Neural progenitor cell (in vitro differentiated cells): ENCODE results near the gene RUNX1. TPM values are rescaled to one million over a fixed set of nuclear protein-coding genes. Genes with fewer than 3 reads are reported as not detected.

Source experiments
- DNase-seq: peaks from one replicate; pipeline ENCODE4 v3.0.0-alpha.2; 2016; ENCODE audit warnings: low spot score
- H2AFZ ChIP-seq: fragments of 200-600 bp; sonication (generic); replicated peaks from 2 replicates; pipeline ENCODE4 v1.6.1; 2016; ENCODE audit warnings: antibody characterized with exemption
- H3F3A ChIP-seq: fragments of 200-600 bp; sonication (generic); 2 replicates; pipeline ENCODE4 v1.6.1; 2016; ENCODE audit warnings: antibody characterized with exemption, low read depth
- H3K27ac ChIP-seq: fragments of 200-600 bp; sonication (generic); 2 replicates; pipeline ENCODE4 v1.5.1; 2016; ENCODE audit warnings: mild to moderate bottlenecking
- H3K27me3 ChIP-seq: fragments of 200-600 bp; sonication (generic); 2 replicates; pipeline ENCODE4 v1.6.1; 2016; ENCODE audit warnings: mild to moderate bottlenecking, moderate library complexity
- H3K36me3 ChIP-seq: fragments of 200-600 bp; sonication (generic); 2 replicates; pipeline ENCODE4 v1.5.1; 2016
- H3K4me1 ChIP-seq: fragments of 200-600 bp; sonication (generic); 2 replicates; pipeline ENCODE4 v1.6.1; 2016; ENCODE audit warnings: mixed run types
- H3K4me2 ChIP-seq: fragments of 200-600 bp; sonication (generic); 2 replicates; pipeline ENCODE4 v1.6.1; 2016
- H3K4me3 ChIP-seq: fragments of 200-600 bp; sonication (generic); 2 replicates; pipeline ENCODE4 v1.5.1; 2016
- H3K79me2 ChIP-seq: fragments of 200-600 bp; sonication (generic); 2 replicates; pipeline ENCODE4 v1.6.1; 2016; ENCODE audit warnings: low read depth
- H3K9ac ChIP-seq: fragments of 200-600 bp; sonication (generic); 2 replicates; pipeline ENCODE4 v1.6.1; 2016
- H3K9me3 ChIP-seq: fragments of 200-600 bp; sonication (generic); 2 replicates; pipeline ENCODE4 v1.5.1; 2016; ENCODE audit warnings: low read depth
- H4K20me1 ChIP-seq: fragments of 200-600 bp; sonication (generic); 2 replicates; pipeline ENCODE4 v1.6.1; 2016; ENCODE audit warnings: low read depth
- H3K27ac Mint-ChIP-seq: 3 replicates; pipeline ENCODE4 v1.8.0; 2021; ENCODE audit warnings: mixed read lengths
- H3K27me3 Mint-ChIP-seq: 2 replicates; pipeline ENCODE4 v1.8.0; 2022; ENCODE audit warnings: low read depth, mild to moderate bottlenecking, inconsistent platforms, moderate library complexity, mixed read lengths; ENCODE audit not compliant: insufficient read depth
- H3K36me3 Mint-ChIP-seq: 3 replicates; pipeline ENCODE4 v1.8.0; 2021; ENCODE audit warnings: mixed read lengths
- H3K4me1 Mint-ChIP-seq: 3 replicates; pipeline ENCODE4 v1.8.0; 2021; ENCODE audit warnings: mixed read lengths
- H3K4me3 Mint-ChIP-seq: 3 replicates; pipeline ENCODE4 v1.8.0; 2021; ENCODE audit warnings: mild to moderate bottlenecking, moderate library complexity, mixed read lengths
- H3K9me3 Mint-ChIP-seq: 3 replicates; pipeline ENCODE4 v1.8.0; 2020; ENCODE audit warnings: mixed read lengths
- CTCF ChIP-seq: fragments of 200-600 bp; sonication (generic); IDR thresholded peaks from 2 replicates; pipeline ENCODE4 v1.5.1; 2017; ENCODE audit warnings: antibody characterized with exemption, mild to moderate bottlenecking
- EZH2 ChIP-seq: fragments of 200-600 bp; sonication (generic); IDR thresholded peaks from 2 replicates; pipeline ENCODE4 v1.6.1; 2017; ENCODE audit warnings: antibody characterized with exemption, mild to moderate bottlenecking, moderate library complexity
- EZH2phosphoT487 ChIP-seq: fragments of 200-600 bp; sonication (generic); IDR thresholded peaks from 2 replicates; pipeline ENCODE4 v1.6.1; 2017; ENCODE audit warnings: antibody characterized with exemption
- total RNA-seq: library from RNA; depleted of rRNA; stranded (reverse); fragments of >200 nt; gene quantifications from 2 replicates; pipeline ENCODE4 v1.2.3, GENCODE V29; 2015; ENCODE audit warnings: low replicate concordance

RUNX1 gene
- total RNA-seq, 1 donor from 2014 or later = 0.09 TPM

GRCh38 chr21:35005077-35005476, 44.0 kb downstream of the RUNX1 start:
- no peaks in the 10 kb centered on the region for H4K20me1 ChIP-seq
- H3K79me2 ChIP-seq = no peaks in the 10 kb centered on the region
- no peaks in the 10 kb centered on the region for H3F3A ChIP-seq
- H3K9me3 Mint-ChIP-seq = no peaks in the 10 kb centered on the region
- H3K4me3 ChIP-seq = no peak overlapping the region
- TF ChIP-seq EZH2 = no peak
- no peaks in the 10 kb centered on the region for H3K36me3 Mint-ChIP-seq
- H3K27me3 ChIP-seq = no peaks in the 10 kb centered on the region
- no peak overlapping the region for H2AFZ ChIP-seq
- no peak overlapping the region for H3K4me3 Mint-ChIP-seq
- no peaks in the 10 kb centered on the region for H3K4me1 ChIP-seq
- no peaks in the 10 kb centered on the region for H3K36me3 ChIP-seq
- no peak overlapping the region for H3K9ac ChIP-seq
- no peak overlapping the region for H3K27ac ChIP-seq
- H3K4me1 Mint-ChIP-seq = no peaks in the 10 kb centered on the region
- H3K4me2 ChIP-seq = no peak overlapping the region
- H3K27ac Mint-ChIP-seq = no peak overlapping the region
- no peak for DNase-seq
- no peaks in the 10 kb centered on the region for H3K27me3 Mint-ChIP-seq
- no peaks in the 10 kb centered on the region for H3K9me3 ChIP-seq

- Histone ChIP-seq H3F3A (no peaks in the 10 kb centered on the region), H2AFZ (no peak overlapping the region), H3K9me3 (no peaks in the 10 kb centered on the region), H3K4me2 (no peak overlapping the region), H3K27me3 (no peaks in the 10 kb centered on the region), H3K36me3 (no peaks in the 10 kb centered on the region), H3K27ac (no peak overlapping the region), H3K9ac (no peak overlapping the region), H3K4me1 (no peaks in the 10 kb centered on the region), H3K4me3 (no peak overlapping the region), H3K79me2 (no peaks in the 10 kb centered on the region), H4K20me1 (no peaks in the 10 kb centered on the region)
- no peaks in the 10 kb centered on the region for H3K36me3 Mint-ChIP-seq
- no peak for DNase-seq
- H3K9me3 Mint-ChIP-seq = no peaks in the 10 kb centered on the region
- H3K4me3 Mint-ChIP-seq = no peak overlapping the region
- no peaks in the 10 kb centered on the region for H3K27me3 Mint-ChIP-seq
- no peaks in the 10 kb centered on the region for H3K4me1 Mint-ChIP-seq
- H3K27ac Mint-ChIP-seq = no peak overlapping the region
- TF ChIP-seq EZH2 (no peak), CTCF (no peak), EZH2phosphoT487 (no peak)
Observed at GRCh38 chr21:35004314-35004713, 44.8 kb downstream of the RUNX1 start.

GRCh38 chr21:35002879-35003722, 46.0 kb downstream of the RUNX1 start:
- no peaks in the 10 kb centered on the region for H4K20me1 ChIP-seq

More at GRCh38 chr21:35002879-35003722, 46.0 kb downstream of the RUNX1 start:
- Mint-ChIP-seq H3K27me3 (no peaks in the 10 kb centered on the region), H3K4me3 (no peak overlapping the region), H3K4me1 (no peaks in the 10 kb centered on the region), H3K36me3 (no peaks in the 10 kb centered on the region), H3K9me3 (no peaks in the 10 kb centered on the region), H3K27ac (no peak overlapping the region)
- Histone ChIP-seq H3K9ac (no peak overlapping the region), H3K27me3 (no peaks in the 10 kb centered on the region), H3K4me1 (no peaks in the 10 kb centered on the region), H3K9me3 (no peaks in the 10 kb centered on the region), H3K79me2 (no peaks in the 10 kb centered on the region), H3K4me2 (no peak overlapping the region), H3K27ac (no peak overlapping the region), H2AFZ (no peak overlapping the region), H3F3A (no peaks in the 10 kb centered on the region), H3K36me3 (no peaks in the 10 kb centered on the region), H3K4me3 (no peak overlapping the region)
- TF ChIP-seq EZH2 = no peak
- no peak for TF ChIP-seq CTCF
- no peak for TF ChIP-seq EZH2phosphoT487
- no peak for DNase-seq
